ENCODE data around the gene APOA1. TPM values are rescaled to one million over a fixed set of nuclear protein-coding genes. Genes with fewer than 3 reads are reported as not detected.

The APOA1 gene
- total RNA-seq, 4 donors from 2014 or later = 0.50 to 1.4 TPM; not detected in 2

GRCh38 chr11:116857316-116857715, 19.9 kb upstream of the APOA1 start:
- Histone ChIP-seq H3K4me3 (no peak overlapping the region), H3K36me3 (peaks cover 38 to 91% (median 67%) of the 10 kb centered on the region in 4 donors), H3K9me3 (no peaks in the 10 kb centered on the region), H3K27me3 (no peaks in the 10 kb centered on the region), H3K4me1 (peaks cover 9 to 23% (median 15%) of the 10 kb centered on the region in 4 donors), H3K27ac (replicated peaks in 1 of 4) (peak overlapping the region in 1 of 4 donors; percentile 13)
- intact Hi-C loops (cut with DNase I) = no loop called here
- TF ChIP-seq, protein P1, sequence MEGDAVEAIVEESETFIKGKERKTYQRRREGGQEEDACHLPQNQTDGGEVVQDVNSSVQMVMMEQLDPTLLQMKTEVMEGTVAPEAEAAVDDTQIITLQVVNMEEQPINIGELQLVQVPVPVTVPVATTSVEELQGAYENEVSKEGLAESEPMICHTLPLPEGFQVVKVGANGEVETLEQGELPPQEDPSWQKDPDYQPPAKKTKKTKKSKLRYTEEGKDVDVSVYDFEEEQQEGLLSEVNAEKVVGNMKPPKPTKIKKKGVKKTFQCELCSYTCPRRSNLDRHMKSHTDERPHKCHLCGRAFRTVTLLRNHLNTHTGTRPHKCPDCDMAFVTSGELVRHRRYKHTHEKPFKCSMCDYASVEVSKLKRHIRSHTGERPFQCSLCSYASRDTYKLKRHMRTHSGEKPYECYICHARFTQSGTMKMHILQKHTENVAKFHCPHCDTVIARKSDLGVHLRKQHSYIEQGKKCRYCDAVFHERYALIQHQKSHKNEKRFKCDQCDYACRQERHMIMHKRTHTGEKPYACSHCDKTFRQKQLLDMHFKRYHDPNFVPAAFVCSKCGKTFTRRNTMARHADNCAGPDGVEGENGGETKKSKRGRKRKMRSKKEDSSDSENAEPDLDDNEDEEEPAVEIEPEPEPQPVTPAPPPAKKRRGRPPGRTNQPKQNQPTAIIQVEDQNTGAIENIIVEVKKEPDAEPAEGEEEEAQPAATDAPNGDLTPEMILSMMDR (IDR thresholded peaks at IDR 0.05) = no peak
- TF ChIP-seq EP300 (IDR thresholded peaks at IDR 0.05) (no peak), POLR2AphosphoS5 (IDR thresholded peaks at IDR 0.05) (no peak), POLR2A (IDR thresholded peaks at IDR 0.05; ENCODE audit: low read depth) (no peak)
- no peak for DNase-seq (ENCODE audit: extremely low spot score)
- 85% methylated on average over 2 of the region's 2 CpGs for WGBS

DNA sequence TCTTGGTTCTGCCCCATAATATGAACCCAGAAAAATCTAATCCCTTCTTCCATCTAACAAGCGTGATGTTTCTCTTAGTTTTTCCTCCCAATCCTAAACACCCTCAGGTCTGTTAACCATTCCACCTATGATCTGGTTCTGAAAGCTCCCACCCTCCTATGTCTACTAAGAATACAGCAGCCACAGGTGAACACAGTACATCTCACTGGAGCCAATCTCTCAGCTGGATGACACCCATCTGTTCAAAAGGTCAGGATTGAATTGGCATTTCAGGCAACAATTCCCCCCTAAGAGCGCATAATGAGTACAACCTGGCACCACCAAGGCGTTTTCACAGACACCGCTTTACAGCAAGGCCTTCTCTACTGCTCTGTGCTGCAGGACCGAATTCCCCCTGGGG, 19.0 kb upstream of the APOA1 start:
- intact Hi-C loops (cut with DNase I) = no loop called here
- WGBS = 88% methylated on average over 5 of the region's 5 CpGs
- Histone ChIP-seq H3K36me3 (peaks cover 30 to 91% (median 60%) of the 10 kb centered on the region in 4 donors), H3K27me3 (no peaks in the 10 kb centered on the region), H3K4me1 (peaks cover 13 to 27% (median 22%) of the 10 kb centered on the region in 4 donors), H3K9me3 (no peaks in the 10 kb centered on the region), H3K4me3 (no peak overlapping the region), H3K27ac (replicated peaks in 1 of 4) (no peak overlapping the region)
- TF ChIP-seq POLR2A (IDR thresholded peaks at IDR 0.05; ENCODE audit: low read depth) = no peak
- no peak for TF ChIP-seq POLR2AphosphoS5 (IDR thresholded peaks at IDR 0.05)
- TF ChIP-seq, protein P1 (IDR thresholded peaks at IDR 0.05) = no peak
- no peak for TF ChIP-seq EP300 (IDR thresholded peaks at IDR 0.05)
- no peak for DNase-seq (ENCODE audit: extremely low spot score)

GRCh38 chr11:116855413-116855812, 18.0 kb upstream of the APOA1 start:
- H3K4me1 ChIP-seq = peaks cover 13 to 29% (median 24%) of the 10 kb centered on the region in 4 donors
- 96% methylated on average over 7 of the region's 7 CpGs for WGBS
- no peak overlapping the region for H3K4me3 ChIP-seq
- no peaks in the 10 kb centered on the region for H3K27me3 ChIP-seq
- H3K9me3 ChIP-seq = no peaks in the 10 kb centered on the region
- no peak for TF ChIP-seq POLR2A (IDR thresholded peaks at IDR 0.05; ENCODE audit: low read depth)
- no peak for TF ChIP-seq EP300 (IDR thresholded peaks at IDR 0.05)
- TF ChIP-seq POLR2AphosphoS5 (IDR thresholded peaks at IDR 0.05) = no peak
- TF ChIP-seq, protein P1 (IDR thresholded peaks at IDR 0.05) = no peak
- no peak overlapping the region for H3K27ac ChIP-seq (replicated peaks in 1 of 4)
- intact Hi-C loops (cut with DNase I) = no loop called here
- no peak for DNase-seq (ENCODE audit: extremely low spot score)
- peaks cover 22 to 89% (median 50%) of the 10 kb centered on the region in 4 donors for H3K36me3 ChIP-seq

GRCh38 chr11:116853461-116854073, 16.1 kb upstream of the APOA1 start:
- TF ChIP-seq EP300 (IDR thresholded peaks at IDR 0.05) (no peak), POLR2AphosphoS5 (IDR thresholded peaks at IDR 0.05) (no peak), POLR2A (IDR thresholded peaks at IDR 0.05; ENCODE audit: low read depth) (no peak)
- TF ChIP-seq, protein P1 (IDR thresholded peaks at IDR 0.05) = no peak
- Histone ChIP-seq H3K36me3 (peaks cover 15 to 83% (median 40%) of the 10 kb centered on the region in 4 donors), H3K9me3 (no peaks in the 10 kb centered on the region), H3K4me1 (peaks cover 13 to 29% (median 24%) of the 10 kb centered on the region in 4 donors), H3K27ac (replicated peaks in 1 of 4) (no peak overlapping the region), H3K27me3 (no peaks in the 10 kb centered on the region), H3K4me3 (no peak overlapping the region)
- intact Hi-C loops (cut with DNase I) = no loop called here
- 72% methylated on average over 6 of the region's 6 CpGs for WGBS
- DNase-seq (ENCODE audit: extremely low spot score) = no peak

Measured in esophagus muscularis mucosa (tissue), 4 donors.